OCI-LY7 (cell line): ENCODE results near the gene FAM117A. TPM values are rescaled to one million over a fixed set of nuclear protein-coding genes. Genes with fewer than 3 reads are reported as not detected.

ENCODE experiments used
- BruUV-seq: library from RNA; stranded (reverse); fragments of 400-500 nt; replicated peaks from 2 replicates; lab custom pipeline; 2021; lab: Mats Ljungman, UMichigan
- CTCF ChIA-PET: fragments of 300-600 bp; sonication (Branson Sonifier 250); formaldehyde crosslinking; loops from one replicate; lab custom pipeline; 2022; ENCODE audit warnings: antibody characterized with exemption; ENCODE audit not compliant: unreplicated experiment; lab: Charles Lee
- POLR2A ChIA-PET: fragments of 300-600 bp; sonication (Branson Sonifier 250); formaldehyde crosslinking; loops from one replicate; lab custom pipeline; 2022; ENCODE audit warnings: antibody characterized with exemption; lab: Charles Lee
- DNase-seq: peaks from one replicate; pipeline ENCODE4 v3.0.0-alpha.2; 2015; ENCODE audit warnings: low spot score
- H2AFZ ChIP-seq: fragments of 200-600 bp; sonication (generic), shearing (Covaris generic); 2 replicates; pipeline ENCODE4 v1.6.1; 2014; ENCODE audit warnings: mild to moderate bottlenecking, antibody characterized with exemption, low read length, moderate library complexity
- H3K27ac ChIP-seq: fragments of 200-600 bp; sonication (generic); 2 replicates; pipeline ENCODE4 v1.5.1; 2014; ENCODE audit warnings: mixed run types, low read depth, mild to moderate bottlenecking, moderate library complexity, low read length, inconsistent platforms; ENCODE audit not compliant: poor library complexity, severe bottlenecking
- H3K36me3 ChIP-seq: fragments of 200-600 bp; sonication (generic); 2 replicates; pipeline ENCODE4 v1.6.1; 2014; ENCODE audit warnings: mild to moderate bottlenecking, antibody characterized with exemption, low read length, moderate library complexity, mixed read lengths; ENCODE audit not compliant: insufficient read depth
- H3K4me1 ChIP-seq: fragments of 200-600 bp; sonication (generic); 2 replicates; pipeline ENCODE4 v1.5.1; 2014; ENCODE audit warnings: mild to moderate bottlenecking, low read length; ENCODE audit not compliant: insufficient read depth, poor library complexity, severe bottlenecking
- H3K4me2 ChIP-seq: fragments of 200-600 bp; sonication (generic); 2 replicates; pipeline ENCODE4 v1.6.1; 2014; ENCODE audit warnings: mild to moderate bottlenecking, low read length
- H3K4me3 ChIP-seq: fragments of 200-600 bp; sonication (generic); 2 replicates; pipeline ENCODE4 v1.5.1; 2014; ENCODE audit warnings: mild to moderate bottlenecking, low read depth, low read length; ENCODE audit not compliant: poor library complexity, severe bottlenecking
- H3K79me2 ChIP-seq: fragments of 200-600 bp; sonication (generic); 2 replicates; pipeline ENCODE4 v1.6.1; 2016; ENCODE audit warnings: low read depth, mild to moderate bottlenecking, low read length, moderate library complexity, mixed read lengths; ENCODE audit not compliant: insufficient read depth
- H3K9me2 ChIP-seq: fragments of 200-600 bp; sonication (generic); 2 replicates; pipeline ENCODE4 v1.6.1; 2016; ENCODE audit warnings: mild to moderate bottlenecking, low read length, mixed read lengths; ENCODE audit not compliant: insufficient read depth
- H3K9me3 ChIP-seq: fragments of 200-600 bp; sonication (generic); 2 replicates; pipeline ENCODE4 v1.6.1; 2014; ENCODE audit warnings: mild to moderate bottlenecking, mixed run types, low read length, mixed read lengths
- H4K20me1 ChIP-seq: fragments of 200-600 bp; sonication (generic); 2 replicates; pipeline ENCODE4 v1.6.1; 2014; ENCODE audit warnings: mild to moderate bottlenecking, antibody characterized with exemption, low read length, moderate library complexity, mixed read lengths; ENCODE audit not compliant: insufficient read depth
- EZH2phosphoT487 ChIP-seq: fragments of 200-600 bp; sonication (generic); IDR thresholded peaks from 2 replicates; pipeline ENCODE4 v1.6.1; 2018; ENCODE audit warnings: low read depth, borderline replicate concordance, mild to moderate bottlenecking, mixed run types, antibody characterized with exemption, low read length, moderate library complexity, mixed read lengths
- intact Hi-C: fragments of 100-400 bp; cut with micrococcal nuclease; formaldehyde crosslinking; loops from one replicate; pipeline ENCODE4 v1.10.0; 2022; ENCODE audit not compliant: unreplicated experiment
- total RNA-seq, 2 experiments: library from RNA; depleted of rRNA in 1 of 2; stranded (reverse); fragments of >200 nt in 1 of 2; shearing (Covaris generic) in 1 of 2; gene quantifications; 2 replicates each; pipeline ENCODE4 v1.2.3, GENCODE V29; 2014 to 2022
- TF ChIP-seq, protein P1 (sequence below): fragments of 200-600 bp; sonication (generic); conservative IDR thresholded peaks from 2 replicates; pipeline ENCODE4 v1.5.1; 2014; ENCODE audit warnings: mild to moderate bottlenecking, antibody characterized with exemption, low read length, moderate library complexity, mixed read lengths

The FAM117A gene
- total RNA-seq, 2 experiments from 2014 or later, result 40.4 to 44.3 TPM

DNA sequence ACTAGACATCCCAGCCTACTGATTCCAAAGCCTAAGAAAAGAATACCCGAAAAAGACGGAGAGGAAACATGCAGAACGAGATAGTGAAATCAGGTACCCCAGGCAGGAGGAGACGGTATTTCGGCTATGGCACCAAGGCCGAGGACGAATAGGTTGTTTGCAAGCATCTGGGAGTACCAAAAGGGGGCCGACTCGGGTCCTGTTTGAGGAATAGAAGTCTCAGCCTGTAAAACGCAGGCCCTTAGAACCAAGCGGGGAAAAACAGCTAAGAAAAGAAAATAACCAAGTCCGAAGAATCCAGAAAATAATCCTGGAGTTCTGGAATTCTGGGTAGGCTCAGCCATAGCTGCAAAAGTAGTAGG is 56.7 kb downstream of the FAM117A start:
- peak overlapping the region; percentile 96 for H3K4me2 ChIP-seq
- peak overlapping the region; percentile 10; the same call in 1 of the 2 replicates for H2AFZ ChIP-seq
- POLR2A ChIA-PET, result interaction anchor here (0.6 to 1.6 kb wide), 5 partner anchors 9 to 445 kb away, joined by 3 to 5 read pairs (median 3); no protein-coding TSS in a partner anchor
- H3K79me2 ChIP-seq, result peaks cover 15% of the 10 kb centered on the region; the same call in 1 of the 2 replicates
- H3K27ac ChIP-seq, result peak overlapping the region; percentile 53
- H3K9me3 ChIP-seq, result no peaks in the 10 kb centered on the region
- DNase-seq, result peak; percentile 50
- H3K4me3 ChIP-seq, result peak overlapping the region; percentile 96
- TF ChIP-seq, protein P1, sequence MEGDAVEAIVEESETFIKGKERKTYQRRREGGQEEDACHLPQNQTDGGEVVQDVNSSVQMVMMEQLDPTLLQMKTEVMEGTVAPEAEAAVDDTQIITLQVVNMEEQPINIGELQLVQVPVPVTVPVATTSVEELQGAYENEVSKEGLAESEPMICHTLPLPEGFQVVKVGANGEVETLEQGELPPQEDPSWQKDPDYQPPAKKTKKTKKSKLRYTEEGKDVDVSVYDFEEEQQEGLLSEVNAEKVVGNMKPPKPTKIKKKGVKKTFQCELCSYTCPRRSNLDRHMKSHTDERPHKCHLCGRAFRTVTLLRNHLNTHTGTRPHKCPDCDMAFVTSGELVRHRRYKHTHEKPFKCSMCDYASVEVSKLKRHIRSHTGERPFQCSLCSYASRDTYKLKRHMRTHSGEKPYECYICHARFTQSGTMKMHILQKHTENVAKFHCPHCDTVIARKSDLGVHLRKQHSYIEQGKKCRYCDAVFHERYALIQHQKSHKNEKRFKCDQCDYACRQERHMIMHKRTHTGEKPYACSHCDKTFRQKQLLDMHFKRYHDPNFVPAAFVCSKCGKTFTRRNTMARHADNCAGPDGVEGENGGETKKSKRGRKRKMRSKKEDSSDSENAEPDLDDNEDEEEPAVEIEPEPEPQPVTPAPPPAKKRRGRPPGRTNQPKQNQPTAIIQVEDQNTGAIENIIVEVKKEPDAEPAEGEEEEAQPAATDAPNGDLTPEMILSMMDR, result peak; percentile 47; the same call in 1 of the 2 replicates
- TF ChIP-seq EZH2phosphoT487, result no peak
- intact Hi-C loops, result loop anchor here (5.0 to 10.0 kb wide), 3 partner anchors 145 to 292 kb away; partner anchors contain the start of genes DLX3 and PHB1
- CTCF ChIA-PET, result no interaction called here
- H3K9me2 ChIP-seq, result no peaks in the 10 kb centered on the region
- H3K4me1 ChIP-seq, result peaks cover 19% of the 10 kb centered on the region
- H4K20me1 ChIP-seq, result no peaks in the 10 kb centered on the region
- peaks cover 57% of the 10 kb centered on the region for H3K36me3 ChIP-seq
- no TSS peak for BruUV-seq

DNA sequence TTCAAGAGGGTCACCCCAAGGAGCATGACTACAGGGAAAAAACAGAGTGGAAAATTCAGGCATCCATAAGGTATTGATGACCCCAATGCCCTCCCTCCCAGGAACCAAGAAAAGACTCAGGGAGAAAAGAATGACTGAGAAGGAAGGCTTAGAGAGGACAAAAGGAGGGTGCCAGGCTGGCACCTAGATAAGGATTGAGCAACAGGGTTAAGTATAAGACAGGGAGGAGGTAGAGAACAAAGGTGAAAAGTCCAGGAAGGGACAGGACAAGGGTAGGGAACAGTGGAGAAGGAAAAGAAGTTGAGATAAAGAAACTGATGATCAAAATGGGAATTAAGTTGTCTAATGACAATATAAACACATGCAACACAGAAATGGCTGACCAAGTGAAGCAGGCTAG is 58.7 kb downstream of the FAM117A start:
- CTCF ChIA-PET, result no interaction called here
- no peak for TF ChIP-seq EZH2phosphoT487
- TF ChIP-seq, protein P1, result no peak

More for the DNA sequence above, 58.7 kb downstream of the FAM117A start:
- H3K4me2 ChIP-seq, result no peak overlapping the region
- intact Hi-C loops, result loop anchor here (5.0 to 10.0 kb wide), 3 partner anchors 147 to 292 kb away; partner anchors contain the start of genes DLX3 and PHB1
- no peaks in the 10 kb centered on the region for H4K20me1 ChIP-seq
- no peak overlapping the region for H2AFZ ChIP-seq
- peaks cover 15% of the 10 kb centered on the region; the same call in 1 of the 2 replicates for H3K79me2 ChIP-seq
- H3K9me2 ChIP-seq, result no peaks in the 10 kb centered on the region
- no peak overlapping the region for H3K27ac ChIP-seq
- no peaks in the 10 kb centered on the region for H3K9me3 ChIP-seq
- peaks cover 19% of the 10 kb centered on the region for H3K4me1 ChIP-seq
- POLR2A ChIA-PET, result interaction anchor here (0.6 kb wide), 1 partner anchor 168 kb away, joined by 6 read pairs; no protein-coding TSS in a partner anchor
- peaks cover 59% of the 10 kb centered on the region for H3K36me3 ChIP-seq
- no peak overlapping the region for H3K4me3 ChIP-seq
- no peak for DNase-seq
- no TSS peak for BruUV-seq
